Esophagus muscularis mucosa (tissue), 4 donors: Measurements from ENCODE around the gene ATP6V1C2. TPM values are rescaled to one million over a fixed set of nuclear protein-coding genes. Genes with fewer than 3 reads are reported as not detected.

Experiments used
- DNase-seq: peaks from one replicate; pipeline ENCODE4 v3.0.0-alpha.2; 2017; ENCODE audit errors: extremely low spot score
- H3K27ac ChIP-seq, 4 donors: fragments of 200-600 bp; sonication (generic); replicated peaks in 1 of 4; 1 replicate in 3 of 4; 2 replicates in 1 of 4; pipeline ENCODE4 v1.5.1; 2016 to 2019; ENCODE audit warnings: mild to moderate bottlenecking in 1 of 4
- H3K27me3 ChIP-seq, 4 donors: fragments of 200-600 bp; sonication (generic); one replicate each; pipeline versions ENCODE4 v1.5.1 to v1.6.0; 2016 to 2019
- H3K36me3 ChIP-seq, 4 donors: fragments of 200-600 bp; sonication (generic); one replicate each; pipeline ENCODE4 v1.5.1; 2016 to 2019
- H3K4me1 ChIP-seq, 4 donors: fragments of 200-600 bp; sonication (generic); one replicate each; pipeline ENCODE4 v1.5.1; 2016 to 2019
- H3K4me3 ChIP-seq, 4 donors: fragments of 200-600 bp; sonication (generic); 1 replicate in 2 of 4; 2 replicates in 2 of 4; pipeline ENCODE4 v1.5.1; 2016 to 2019; ENCODE audit warnings: mild to moderate bottlenecking in 4 of 4, moderate library complexity in 1 of 4
- H3K9me3 ChIP-seq, 4 donors: fragments of 200-600 bp; sonication (generic); 1 replicate in 3 of 4; 2 replicates in 1 of 4; pipeline ENCODE4 v1.5.1; 2016 to 2019
- CTCF ChIP-seq, 3 experiments: fragments of 200-600 bp in 2 of 3; fragments of 450-650 bp in 1 of 3; sonication (generic) in 2 of 3; IDR thresholded peaks; one replicate each; pipeline ENCODE4 v1.5.1; 2017 to 2019; ENCODE audit warnings: antibody characterized with exemption in 3 of 3, mild to moderate bottlenecking in 2 of 3, moderate library complexity in 1 of 3
- EP300 ChIP-seq: sonication (generic); formaldehyde crosslinking; IDR thresholded peaks from one replicate; pipeline ENCODE4 v1.6.1; 2017; ENCODE audit warnings: antibody characterized with exemption
- POLR2A ChIP-seq: fragments of 450-650 bp; IDR thresholded peaks from one replicate; pipeline ENCODE4 v1.6.1; 2017; ENCODE audit warnings: antibody characterized with exemption, moderate library complexity, mild to moderate bottlenecking, low read depth
- POLR2AphosphoS5 ChIP-seq, 2 donors: sonication (generic); formaldehyde crosslinking; IDR thresholded peaks; one replicate each; pipeline ENCODE4 v1.6.1; 2017; ENCODE audit warnings: antibody characterized with exemption in 2 of 2
- WGBS: methylation state at CpG from one replicate; pipeline ENCODE4 v1.1.5; 2018; 5-methylcytosine and 5-hydroxymethylcytosine counted together
- intact Hi-C: fragments of 100-400 bp; cut with DNase I; formaldehyde crosslinking; loops from one replicate; pipeline ENCODE4 v1.15.1; 2023
- total RNA-seq, 4 donors: library from RNA; depleted of rRNA; stranded (reverse); fragments of >200 nt; gene quantifications; one replicate each; pipeline versions ENCODE4 v1.1.0 to v1.2.1, GENCODE V29; 2016

The ATP6V1C2 gene
- total RNA-seq, 4 donors from 2014 or later, result 0.17 TPM; not detected in 3

- Histone ChIP-seq H3K27me3 (peaks cover 0 to 70% (median 0%) of the 10 kb centered on the region in 4 donors), H3K4me1 (peaks cover 7 to 10% (median 8%) of the 10 kb centered on the region in 4 donors), H3K27ac (no peak overlapping the region), H3K36me3 (no peaks in the 10 kb centered on the region), H3K9me3 (no peaks in the 10 kb centered on the region), H3K4me3 (no peak overlapping the region)
- TF ChIP-seq POLR2A (no peak), CTCF (IDR thresholded peaks at IDR 0.05) (no peak), POLR2AphosphoS5 (IDR thresholded peaks at IDR 0.05) (no peak), EP300 (no peak)
- intact Hi-C loops, result no loop called here
- 81% methylated on average over 3 of the region's 3 CpGs for WGBS
- DNase-seq, result no peak
Measured at GRCh38 chr2:10829299-10829698, 107.9 kb downstream of the ATP6V1C2 start.

- WGBS, result 78% methylated on average over 7 of the region's 8 CpGs
- no peak overlapping the region for H3K27ac ChIP-seq
- no peak for DNase-seq
- intact Hi-C loops, result no loop called here
- no peak for TF ChIP-seq POLR2A
- TF ChIP-seq EP300, result no peak
- TF ChIP-seq CTCF (IDR thresholded peaks at IDR 0.05), result no peak
- TF ChIP-seq POLR2AphosphoS5 (IDR thresholded peaks at IDR 0.05), result no peak
- H3K27me3 ChIP-seq, result peaks cover 0 to 72% (median 0%) of the 10 kb centered on the region in 4 donors
- H3K4me3 ChIP-seq, result no peak overlapping the region
- H3K36me3 ChIP-seq, result no peaks in the 10 kb centered on the region
- H3K4me1 ChIP-seq, result peaks cover 7 to 13% (median 11%) of the 10 kb centered on the region in 4 donors
- no peaks in the 10 kb centered on the region for H3K9me3 ChIP-seq
Measured at GRCh38 chr2:10830203-10830602, 108.8 kb downstream of the ATP6V1C2 start.

GRCh38 chr2:10830641-10831399, 109.4 kb downstream of the ATP6V1C2 start:
- intact Hi-C loops, result no loop called here
- 69% methylated on average over 30 of the region's 30 CpGs for WGBS
- Histone ChIP-seq H3K36me3 (no peaks in the 10 kb centered on the region), H3K4me1 (peaks cover 7 to 17% (median 15%) of the 10 kb centered on the region in 4 donors), H3K9me3 (no peaks in the 10 kb centered on the region), H3K27me3 (peaks cover 0 to 77% (median 0%) of the 10 kb centered on the region in 4 donors), H3K27ac (no peak overlapping the region), H3K4me3 (no peak overlapping the region)
- no peak for DNase-seq
- TF ChIP-seq EP300 (no peak), POLR2AphosphoS5 (IDR thresholded peaks at IDR 0.05) (no peak), POLR2A (no peak), CTCF (IDR thresholded peaks at IDR 0.05) (no peak)

GRCh38 chr2:10831400-10831985, 110.1 kb downstream of the ATP6V1C2 start:
- Histone ChIP-seq H3K4me1 (peaks cover 7 to 17% (median 15%) of the 10 kb centered on the region in 4 donors), H3K4me3 (no peak overlapping the region), H3K27ac (no peak overlapping the region), H3K27me3 (peaks cover 0 to 74% (median 0%) of the 10 kb centered on the region in 4 donors), H3K9me3 (no peaks in the 10 kb centered on the region), H3K36me3 (no peaks in the 10 kb centered on the region)
- intact Hi-C loops, result no loop called here
- no peak for DNase-seq
- no peak for TF ChIP-seq POLR2A
- no peak for TF ChIP-seq POLR2AphosphoS5 (IDR thresholded peaks at IDR 0.05)
- no peak for TF ChIP-seq EP300
- TF ChIP-seq CTCF (IDR thresholded peaks at IDR 0.05), result no peak
- WGBS, result 51% methylated on average over 15 of the region's 16 CpGs
